Measurements from ENCODE around the gene TJP1.

DNA sequence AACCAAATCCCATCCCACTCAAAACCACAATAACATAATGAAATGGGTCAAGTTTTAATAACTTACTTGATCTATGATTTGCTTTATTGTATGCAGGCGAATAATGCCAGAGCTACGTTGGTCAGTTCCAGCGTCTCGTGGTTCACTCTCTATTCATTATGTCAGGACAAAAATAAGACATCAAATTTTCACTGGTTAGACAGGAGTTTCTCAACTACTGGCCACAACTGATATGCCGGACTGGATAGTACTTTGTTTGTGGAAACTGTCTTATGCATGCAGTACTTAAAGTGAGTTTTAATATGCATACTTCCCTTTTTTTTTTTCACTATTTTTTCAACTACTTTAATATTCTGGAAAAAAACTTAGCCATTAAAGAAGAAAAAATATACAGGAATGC, 94.4 kb downstream of the TJP1 start:
- TF ChIP-seq, protein P1, sequence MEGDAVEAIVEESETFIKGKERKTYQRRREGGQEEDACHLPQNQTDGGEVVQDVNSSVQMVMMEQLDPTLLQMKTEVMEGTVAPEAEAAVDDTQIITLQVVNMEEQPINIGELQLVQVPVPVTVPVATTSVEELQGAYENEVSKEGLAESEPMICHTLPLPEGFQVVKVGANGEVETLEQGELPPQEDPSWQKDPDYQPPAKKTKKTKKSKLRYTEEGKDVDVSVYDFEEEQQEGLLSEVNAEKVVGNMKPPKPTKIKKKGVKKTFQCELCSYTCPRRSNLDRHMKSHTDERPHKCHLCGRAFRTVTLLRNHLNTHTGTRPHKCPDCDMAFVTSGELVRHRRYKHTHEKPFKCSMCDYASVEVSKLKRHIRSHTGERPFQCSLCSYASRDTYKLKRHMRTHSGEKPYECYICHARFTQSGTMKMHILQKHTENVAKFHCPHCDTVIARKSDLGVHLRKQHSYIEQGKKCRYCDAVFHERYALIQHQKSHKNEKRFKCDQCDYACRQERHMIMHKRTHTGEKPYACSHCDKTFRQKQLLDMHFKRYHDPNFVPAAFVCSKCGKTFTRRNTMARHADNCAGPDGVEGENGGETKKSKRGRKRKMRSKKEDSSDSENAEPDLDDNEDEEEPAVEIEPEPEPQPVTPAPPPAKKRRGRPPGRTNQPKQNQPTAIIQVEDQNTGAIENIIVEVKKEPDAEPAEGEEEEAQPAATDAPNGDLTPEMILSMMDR (IDR thresholded peaks at IDR 0.05): no peak
- no peak for TF ChIP-seq EZH2 (IDR thresholded peaks at IDR 0.05; ENCODE audit: borderline replicate concordance, insufficient read depth, low read depth, low read length, poor library complexity, severe bottlenecking)

Data from B cell (primary cell).